Ovary (tissue), 9 donors: ENCODE data around the gene RGL1. TPM values are rescaled to one million over a fixed set of nuclear protein-coding genes. Genes with fewer than 3 reads are reported as not detected.
"Not testable (repeated sequence)": the region's sequence is repeated elsewhere in the genome, so short reads cannot be mapped to it uniquely, and the experiment has no call there.

Experiments
- DNase-seq, 5 donors: peaks; one replicate each; pipeline ENCODE4 v3.0.0-alpha.2; 2019 to 2020
- H3K27ac ChIP-seq, 2 donors: fragments of 200-600 bp; one replicate each; pipeline versions ENCODE4 v1.5.1 to v1.8.0; 2019 to 2022
- H3K27me3 ChIP-seq: fragments of 200-600 bp; one replicate; pipeline ENCODE4 v1.8.0; 2022
- H3K36me3 ChIP-seq: fragments of 200-600 bp; sonication (generic); one replicate; pipeline ENCODE4 v1.5.1; 2019
- H3K4me1 ChIP-seq: one replicate; pipeline ENCODE4 v1.8.1; 2013; ENCODE audit warnings: mild to moderate bottlenecking, moderate library complexity; ENCODE audit not compliant: insufficient read depth
- H3K4me3 ChIP-seq: fragments of 200-600 bp; sonication (generic); one replicate; pipeline ENCODE4 v1.5.1; 2017
- H3K9me3 ChIP-seq, 2 donors: fragments of 200-600 bp in 1 of 2; sonication (generic) in 1 of 2; one replicate each; pipeline versions ENCODE4 v1.5.1 to v1.8.1; 2013 to 2019; ENCODE audit warnings: mild to moderate bottlenecking in 1 of 2, moderate library complexity in 1 of 2
- CTCF ChIP-seq, 3 donors: fragments of 450-650 bp in 2 of 3; fragments of 200-600 bp in 1 of 3; IDR thresholded peaks; one replicate each; pipeline versions ENCODE4 v1.5.1 to v1.8.0; 2016 to 2022; ENCODE audit warnings: antibody characterized with exemption in 3 of 3, mild to moderate bottlenecking in 1 of 3
- EP300 ChIP-seq: sonication (generic); formaldehyde crosslinking; IDR thresholded peaks from one replicate; pipeline ENCODE4 v1.6.1; 2017; ENCODE audit warnings: antibody characterized with exemption
- POLR2A ChIP-seq: fragments of 450-650 bp; IDR thresholded peaks from one replicate; pipeline ENCODE4 v1.6.1; 2017; ENCODE audit warnings: antibody characterized with exemption, mild to moderate bottlenecking, moderate library complexity
- WGBS, 3 donors: extraction: QIAGEN DNeasy Blood & Tissue Kit in 1 of 3; methylation state at CpG; one replicate each; pipeline versions ENCODE4 v1.1.5 to v1.1.7; 2013 to 2017; 5-methylcytosine and 5-hydroxymethylcytosine counted together
- intact Hi-C, 4 donors: fragments of 100-400 bp; cut with DNase I; formaldehyde crosslinking; loops; one replicate each; pipeline versions ENCODE4 v1.11.0 to v1.15.1; 2022 to 2023
- polyA plus RNA-seq, 2 donors: library from polyadenylated mRNA; stranded (reverse); fragments of 200-250 nt in 1 of 2; fragments of 350-450 nt in 1 of 2; fragmentation: Illumina TruSeq in 1 of 2; extraction: RNeasy Lipid Tissue Mini Kit (QIAGEN cat#74804) in 1 of 2; gene quantifications; one replicate each; pipeline ENCODE4 v1.2.3, GENCODE V29; 2013 to 2014
- total RNA-seq, 7 donors: library from RNA; depleted of rRNA in 2 of 7; stranded (reverse); fragments of >200 nt in 2 of 7; fragmentation: NEBNext Ultra II Directional in 3 of 7; extraction: Animal tissue kit (Norgen Biotek cat#: 25700) in 3 of 7; gene quantifications; one replicate each; pipeline versions ENCODE4 v1.1.0 to v1.2.4, GENCODE V29; 2016 to 2023
- donor health status: DM: no; HTN: no; CAD: no; lungs with moderate emphysema.
- donor health status: DM: no; HTN: no; CAD: no.
- donor health status: Bipolar disorder and iron deficiency.
- donor health status: DM: yes; HTN: yes; CAD: no.
- donor health status: DM: no; HTN: no; CAD: no.
- donor health status: DM: yes; HTN: yes; CAD: no.

RGL1 gene
- total and polyA plus RNA-seq, 9 donors = 14.3 to 61.6 (median 25.7) TPM

- H3K4me1 ChIP-seq = no peaks in the 10 kb centered on the region
- DNase-seq = no peak
- H3K27ac ChIP-seq = no peak overlapping the region
- no peaks in the 10 kb centered on the region for H3K36me3 ChIP-seq
- no peak overlapping the region for H3K4me3 ChIP-seq
- intact Hi-C loops = no loop called here
- TF ChIP-seq EP300 (no peak), POLR2A (no peak), CTCF (IDR thresholded peaks at IDR 0.05) (no peak)
- H3K27me3 ChIP-seq = no peaks in the 10 kb centered on the region
- H3K9me3 ChIP-seq = no peaks in the 10 kb centered on the region
Measured at GRCh38 chr1:183783342-183783741, 21.6 kb upstream of the RGL1 start.

GRCh38 chr1:183783767-183784637 lies 20.9 kb upstream of the RGL1 start:
- no peak for TF ChIP-seq POLR2A
- no peak for TF ChIP-seq CTCF (IDR thresholded peaks at IDR 0.05)
- no peak for TF ChIP-seq EP300
- Histone ChIP-seq H3K9me3 (no peaks in the 10 kb centered on the region), H3K4me1 (no peaks in the 10 kb centered on the region), H3K27me3 (no peaks in the 10 kb centered on the region), H3K27ac (no peak overlapping the region), H3K36me3 (no peaks in the 10 kb centered on the region), H3K4me3 (no peak overlapping the region)
- intact Hi-C loops = no loop called here
- DNase-seq = peak; percentile 69 to 83 (median 76)
- 42 to 49% (median 46%) methylated on average over 6 of the region's 6 CpGs for WGBS, 3 donors

- H3K9me3 ChIP-seq, DNase-seq, H3K4me3 ChIP-seq, intact Hi-C loops, H3K27me3 ChIP-seq, H3K36me3 ChIP-seq, H3K4me1 ChIP-seq, H3K27ac ChIP-seq: not testable (repeated sequence)
- WGBS, 3 donors = 94 to 96% (median 94%) methylated on average over 3 of the region's 3 CpGs
Measured at GRCh38 chr1:183785921-183786320, 19.0 kb upstream of the RGL1 start.

GRCh38 chr1:183787704-183788103 lies 17.2 kb upstream of the RGL1 start:
- Histone ChIP-seq H3K4me1 (peaks cover 3% of the 10 kb centered on the region), H3K27me3 (no peaks in the 10 kb centered on the region), H3K4me3 (no peak overlapping the region), H3K9me3 (no peaks in the 10 kb centered on the region), H3K36me3 (no peaks in the 10 kb centered on the region), H3K27ac (no peak overlapping the region)
- intact Hi-C loops = loop anchor here in 1 of 4 donors (1.0 kb wide), 1 partner anchor 28 kb away; no protein-coding TSS in a partner anchor
- 76 to 81% (median 81%) methylated on average over 2 of the region's 2 CpGs for WGBS, 3 donors
- no peak for TF ChIP-seq POLR2A
- no peak for TF ChIP-seq CTCF (IDR thresholded peaks at IDR 0.05)
- TF ChIP-seq EP300 = no peak
- DNase-seq = no peak

- Histone ChIP-seq H3K27me3 (no peaks in the 10 kb centered on the region), H3K4me3 (no peak overlapping the region), H3K4me1 (peaks cover 3% of the 10 kb centered on the region), H3K36me3 (no peaks in the 10 kb centered on the region), H3K27ac (peak overlapping the region in 1 of 2 donors; percentile 32), H3K9me3 (no peaks in the 10 kb centered on the region)
- intact Hi-C loops = no loop called here
- no peak for DNase-seq
- TF ChIP-seq CTCF (IDR thresholded peaks at IDR 0.05) (no peak), POLR2A (no peak), EP300 (no peak)
Measured at GRCh38 chr1:183791319-183791718, 13.6 kb upstream of the RGL1 start.
